Panc1 (cell line): ENCODE measurements around the gene SIAE. TPM values are rescaled to one million over a fixed set of nuclear protein-coding genes. Genes with fewer than 3 reads are reported as not detected.

Experiments used
- ATAC-seq: fragments of 200-7000 bp; cut with Tn5 transposase; 2 replicates; pipeline ENCODE4 v1.9.1; 2020; ENCODE audit warnings: mild to moderate bottlenecking, moderate library complexity
- BruUV-seq: library from RNA; stranded (reverse); fragments of 400-500 nt; replicated peaks from 2 replicates; lab custom pipeline; 2021; lab: Mats Ljungman, UMichigan
- CTCF ChIA-PET: fragments of 300-600 bp; sonication (Branson Sonifier 250); formaldehyde crosslinking; loops from one replicate; lab custom pipeline; 2022; ENCODE audit warnings: antibody characterized with exemption; lab: Charles Lee
- POLR2A ChIA-PET: fragments of 300-600 bp; sonication (Branson Sonifier 250); formaldehyde crosslinking; loops from one replicate; lab custom pipeline; 2022; ENCODE audit warnings: antibody characterized with exemption; lab: Charles Lee
- DNase-seq: peaks from one replicate; pipeline ENCODE4 v3.0.0-alpha.2; 2010; ENCODE audit warnings: low read depth, low spot score
- H3K27ac ChIP-seq: 2 replicates; pipeline ENCODE4 v1.5.1; 2011; ENCODE audit warnings: mild to moderate bottlenecking, low read length, inconsistent platforms
- H3K27me3 ChIP-seq: fragments of 200-500 bp; sonication (Bioruptor generic); 2 replicates; pipeline ENCODE4 v1.6.0; 2014; ENCODE audit warnings: low read length, inconsistent platforms; ENCODE audit not compliant: control insufficient read depth, insufficient read depth
- H3K36me3 ChIP-seq: fragments of 200-500 bp; sonication (Bioruptor generic); 2 replicates; pipeline ENCODE4 v1.5.1; 2014; ENCODE audit warnings: inconsistent platforms, mild to moderate bottlenecking, low read length, moderate library complexity; ENCODE audit not compliant: control insufficient read depth, insufficient read depth
- H3K4me1 ChIP-seq: 2 replicates; pipeline ENCODE4 v1.5.1; 2011; ENCODE audit warnings: inconsistent platforms, mild to moderate bottlenecking, low read length, moderate library complexity; ENCODE audit not compliant: control insufficient read depth, insufficient read depth
- H3K4me3 ChIP-seq, 2 experiments: 2 replicates each; pipeline ENCODE4 v1.5.1; 2011 to 2012; ENCODE audit warnings: low read depth in 2 of 2, low read length in 2 of 2, mild to moderate bottlenecking in 2 of 2, inconsistent platforms in 1 of 2, moderate library complexity in 1 of 2
- H3K9me3 ChIP-seq: fragments of 200-500 bp; sonication (Bioruptor generic); 2 replicates; pipeline ENCODE4 v1.5.1; 2014; ENCODE audit warnings: low read depth, mild to moderate bottlenecking, inconsistent platforms, low read length, moderate library complexity; ENCODE audit not compliant: control insufficient read depth, insufficient read depth
- CTCF ChIP-seq: fragments of 450-650 bp; IDR thresholded peaks from 2 replicates; pipeline ENCODE4 v1.5.1; 2017; ENCODE audit warnings: mild to moderate bottlenecking
- POLR2AphosphoS5 ChIP-seq: IDR thresholded peaks from 2 replicates; pipeline ENCODE4 v1.6.1; 2012; ENCODE audit warnings: mild to moderate bottlenecking, low read depth, low read length, moderate library complexity
- REST ChIP-seq, 2 experiments: IDR thresholded peaks; 2 replicates each; pipeline ENCODE4 v1.6.1; 2011 to 2012; ENCODE audit warnings: low read depth in 2 of 2, control low read depth in 1 of 2, low read length in 1 of 2, mild to moderate bottlenecking in 1 of 2, moderate library complexity in 1 of 2; ENCODE audit not compliant: insufficient read depth in 1 of 2
- SIN3A ChIP-seq: IDR thresholded peaks from 2 replicates; pipeline ENCODE4 v1.6.1; 2012; ENCODE audit warnings: low read depth, mild to moderate bottlenecking, low read length, moderate library complexity, borderline replicate concordance; ENCODE audit not compliant: insufficient read depth
- TCF7L2 ChIP-seq: IDR thresholded peaks from 2 replicates; pipeline ENCODE4 v1.6.1; 2011; ENCODE audit warnings: mild to moderate bottlenecking, low read depth, low read length, inconsistent platforms
- in situ Hi-C: cut with HindIII; loops from 2 replicates; pipeline ENCODE4 v1.10.0; 2016; ENCODE audit warnings: low sequenced_read_pairs, low pct_unique_long_range_greater_than_20kb
- intact Hi-C: fragments of 100-400 bp; cut with micrococcal nuclease; formaldehyde crosslinking; loops from one replicate; pipeline ENCODE4 v1.10.0; 2022; ENCODE audit not compliant: unreplicated experiment
- total RNA-seq: library from RNA; stranded (reverse); gene quantifications from one replicate; pipeline ENCODE4 v1.2.1, GENCODE V29; 2021; ENCODE audit not compliant: unreplicated experiment

SIAE gene
- total RNA-seq, 1 experiment from 2014 or later = 14.9 TPM

- ChIA-PET POLR2A (no interaction called here), CTCF (no interaction called here)
- in situ Hi-C loops (no loop called here), intact Hi-C loops (no loop called here)
- BruUV-seq = no TSS peak
- no peaks in the 10 kb centered on the region for H3K4me1 ChIP-seq
- no peaks in the 10 kb centered on the region for H3K36me3 ChIP-seq
- TF ChIP-seq REST (IDR thresholded peaks at IDR 0.05; ENCODE audit: insufficient read depth in 1 of 2, low read depth in 2 of 2, low read length in 1 of 2) (no peak), TCF7L2 (no peak), CTCF (no peak), SIN3A (no peak), POLR2AphosphoS5 (no peak)
- no peak overlapping the region for H3K27ac ChIP-seq
- H3K4me3 ChIP-seq = no peak overlapping the region
- no peaks in the 10 kb centered on the region for H3K9me3 ChIP-seq
- no peak for ATAC-seq
- DNase-seq = no peak
- peaks cover 14% of the 10 kb centered on the region for H3K27me3 ChIP-seq
Observed at GRCh38 chr11:124592627-124593026, 80.9 kb downstream of the SIAE start.

- in situ Hi-C loops = no loop called here
- TF ChIP-seq CTCF (no peak), TCF7L2 (no peak), REST (IDR thresholded peaks at IDR 0.05; ENCODE audit: insufficient read depth in 1 of 2, low read depth in 2 of 2, low read length in 1 of 2) (no peak), SIN3A (no peak), POLR2AphosphoS5 (no peak)
- intact Hi-C loops = no loop called here
- ChIA-PET CTCF (no interaction called here), POLR2A (no interaction called here)
- H3K27ac ChIP-seq = no peak overlapping the region
- no peaks in the 10 kb centered on the region for H3K36me3 ChIP-seq
- no peaks in the 10 kb centered on the region for H3K4me1 ChIP-seq
- no peak for DNase-seq
- no peak for ATAC-seq
- no peak overlapping the region for H3K4me3 ChIP-seq
- H3K9me3 ChIP-seq = no peaks in the 10 kb centered on the region
- BruUV-seq = no TSS peak
- peaks cover 8% of the 10 kb centered on the region for H3K27me3 ChIP-seq
Observed at GRCh38 chr11:124591430-124591829, 82.1 kb downstream of the SIAE start.
